ENCODE measurements around the gene RNU5B-1.

The RNU5B-1 gene

GRCh38 chr15:65337436-65338070, 33.1 kb downstream of the RNU5B-1 start:
- ATAC-seq, result no peak
- TF ChIP-seq ZFP30 (CRISPR knock-in tag; IDR thresholded peaks at IDR 0.05) (no peak), OSR1 (CRISPR knock-in tag; IDR thresholded peaks at IDR 0.05) (no peak), CREB5 (CRISPR knock-in tag; IDR thresholded peaks at IDR 0.05; ENCODE audit: low read depth) (no peak), PPARA (CRISPR knock-in tag; IDR thresholded peaks at IDR 0.05; ENCODE audit: borderline replicate concordance) (no peak), TSHZ2 (CRISPR knock-in tag; IDR thresholded peaks at IDR 0.05) (no peak), CSDC2 (CRISPR knock-in tag; IDR thresholded peaks at IDR 0.05) (no peak), ARNTL (CRISPR knock-in tag; IDR thresholded peaks at IDR 0.05; ENCODE audit: borderline replicate concordance, low read depth) (no peak), SNAI2 (CRISPR knock-in tag; IDR thresholded peaks at IDR 0.05) (no peak), ZC3H10 (CRISPR knock-in tag; IDR thresholded peaks at IDR 0.05) (no peak), GLIS3 (CRISPR knock-in tag; IDR thresholded peaks at IDR 0.05) (no peak), ZNF8 (CRISPR knock-in tag; IDR thresholded peaks at IDR 0.05) (no peak), BACH2 (CRISPR knock-in tag; IDR thresholded peaks at IDR 0.05; ENCODE audit: borderline replicate concordance) (no peak), PATZ1 (CRISPR knock-in tag; IDR thresholded peaks at IDR 0.05; ENCODE audit: borderline replicate concordance) (no peak), ESRRG (CRISPR knock-in tag; IDR thresholded peaks at IDR 0.05) (no peak), CSRNP3 (CRISPR knock-in tag; IDR thresholded peaks at IDR 0.05) (no peak)

- no peak for ATAC-seq
- TF ChIP-seq PPARA (CRISPR knock-in tag; IDR thresholded peaks at IDR 0.05; ENCODE audit: borderline replicate concordance) (no peak), RARB (CRISPR knock-in tag; IDR thresholded peaks at IDR 0.05) (no peak), ARNTL (CRISPR knock-in tag; IDR thresholded peaks at IDR 0.05; ENCODE audit: borderline replicate concordance, low read depth) (no peak), TSHZ2 (CRISPR knock-in tag; IDR thresholded peaks at IDR 0.05) (no peak), OSR1 (CRISPR knock-in tag; IDR thresholded peaks at IDR 0.05) (no peak), ZNF8 (CRISPR knock-in tag; IDR thresholded peaks at IDR 0.05) (no peak), ZFP30 (CRISPR knock-in tag; IDR thresholded peaks at IDR 0.05) (no peak), GLIS3 (CRISPR knock-in tag; IDR thresholded peaks at IDR 0.05) (no peak), TOX (CRISPR knock-in tag; IDR thresholded peaks at IDR 0.05; ENCODE audit: borderline replicate concordance) (no peak), PATZ1 (CRISPR knock-in tag; IDR thresholded peaks at IDR 0.05; ENCODE audit: borderline replicate concordance) (no peak), CSDC2 (CRISPR knock-in tag; IDR thresholded peaks at IDR 0.05) (no peak), ZNF565 (CRISPR knock-in tag; conservative IDR thresholded peaks at IDR 0.05; ENCODE audit: low read depth) (no peak), ZNF70 (CRISPR knock-in tag; IDR thresholded peaks at IDR 0.05) (no peak), CREB5 (CRISPR knock-in tag; IDR thresholded peaks at IDR 0.05; ENCODE audit: low read depth) (no peak), POU6F1 (CRISPR knock-in tag; IDR thresholded peaks at IDR 0.05; ENCODE audit: borderline replicate concordance, low read depth) (no peak), TCF4 (CRISPR knock-in tag; IDR thresholded peaks at IDR 0.05; ENCODE audit: borderline replicate concordance) (no peak), ESRRG (CRISPR knock-in tag; IDR thresholded peaks at IDR 0.05) (no peak)
These were observed 33.9 kb downstream of the RNU5B-1 start for GRCh38 chr15:65338366-65338765.

Data from SK-N-SH treated with all-trans-retinoic acid at 6 μM for 48 hours (cell line).